Measurements from ENCODE around the gene TPRG1L. TPM values are rescaled to one million over a fixed set of nuclear protein-coding genes. Genes with fewer than 3 reads are reported as not detected.

Gene TPRG1L
- total and polyA plus RNA-seq, 10 of the 15 experiments (the other 5 are each of a cell fraction or from before 2014, with no cell fraction given) = 1.5 to 16.5 (median 8.0) TPM

GRCh38 chr1:3646596-3646995 lies 21.8 kb downstream of the TPRG1L start:
- H3K4me2 ChIP-seq (ENCODE audit: control insufficient read depth, insufficient read depth) = no peak overlapping the region
- H4K20me1 ChIP-seq (ENCODE audit: control insufficient read depth, insufficient read depth) = no peaks in the 10 kb centered on the region
- no peak overlapping the region for H2AFZ ChIP-seq (ENCODE audit: control insufficient read depth, low read depth, low read length)
- CTCF ChIA-PET = interaction anchor here (3.6 kb wide), 1 partner anchor 78 kb away, joined by 14 read pairs; no protein-coding TSS in a partner anchor
- RAD21 ChIA-PET (ENCODE audit: unreplicated experiment) = no interaction called here
- H3K27ac ChIP-seq (ENCODE audit: control insufficient read depth, insufficient read depth) = no peak overlapping the region
- POLR2A ChIA-PET = interaction anchor here (2.1 kb wide), 1 partner anchor 11 kb away, joined by 5 read pairs; no protein-coding TSS in a partner anchor
- intact Hi-C loops (cut with micrococcal nuclease; ENCODE audit: unreplicated experiment) = no loop called here
- H3K4me1 ChIP-seq (ENCODE audit: control insufficient read depth, insufficient read depth, low read length) = peaks cover 8% of the 10 kb centered on the region
- in situ Hi-C loops (cut with MboI) = no loop called here
- H3K4me3 ChIP-seq = no peak overlapping the region
- no peak for ATAC-seq
- no peaks in the 10 kb centered on the region for H3K9me3 ChIP-seq (replicated peaks; ENCODE audit: control insufficient read depth, insufficient read depth, low read length)
- peaks cover 1 to 20% of the 10 kb centered on the region in 2 experiments; a peak in 3 of 4 replicates for H3K36me3 ChIP-seq (ENCODE audit: control insufficient read depth in 2 of 2, insufficient read depth in 2 of 2, low read length in 1 of 2)
- TF ChIP-seq CEBPB (IDR thresholded peaks at IDR 0.05; ENCODE audit: borderline replicate concordance in 1 of 2, low read depth in 2 of 2, low read length in 2 of 2) (no peak), TCF3 (IDR thresholded peaks at IDR 0.05; ENCODE audit: borderline replicate concordance, insufficient read depth, low read depth, low read length) (peak; percentile 50; the same call in 1 of the 2 replicates), BCL3 (IDR thresholded peaks at IDR 0.05; ENCODE audit: borderline replicate concordance, insufficient read depth, low read depth, low read length, poor library complexity, severe bottlenecking) (peak; percentile 95), PBX3 (IDR thresholded peaks at IDR 0.05; ENCODE audit: insufficient replicate concordance, low read depth, low read length) (peak; percentile 64)
- SMC1A ChIA-PET (ENCODE audit: uncharacterized antibody, unreplicated experiment) = interaction anchor here (1.6 kb wide), 1 partner anchor 20 kb away, joined by 7 read pairs; no protein-coding TSS in a partner anchor
- BruUV-seq (replicated peaks) = no TSS peak
- no peak overlapping the region for H3K9ac ChIP-seq (ENCODE audit: control insufficient read depth, insufficient read depth, low read length)
- peaks cover 20% of the 10 kb centered on the region for H3K79me2 ChIP-seq (ENCODE audit: control insufficient read depth, insufficient read depth, low read length)
- FAIRE-seq = no peak
- DNase-seq (ENCODE audit: low read depth, low spot score) = no peak
- 95% methylated on average over 20 of the region's 20 CpGs for WGBS (ENCODE audit: insufficient coverage, insufficient replicate concordance, low lambda C conversion rate, missing lambda C conversion rate)
- no peaks in the 10 kb centered on the region for H3K27me3 ChIP-seq (replicated peaks in 1 of 2; ENCODE audit: control insufficient read depth in 2 of 2, insufficient read depth in 2 of 2, low read length in 1 of 2)

All from GM12878 (cell line).